ENCODE results near the gene TRIP6. TPM values are rescaled to one million over a fixed set of nuclear protein-coding genes. Genes with fewer than 3 reads are reported as not detected.

Gene TRIP6
- total RNA-seq, 1 donor from 2014 or later, result 70.3 TPM

DNA sequence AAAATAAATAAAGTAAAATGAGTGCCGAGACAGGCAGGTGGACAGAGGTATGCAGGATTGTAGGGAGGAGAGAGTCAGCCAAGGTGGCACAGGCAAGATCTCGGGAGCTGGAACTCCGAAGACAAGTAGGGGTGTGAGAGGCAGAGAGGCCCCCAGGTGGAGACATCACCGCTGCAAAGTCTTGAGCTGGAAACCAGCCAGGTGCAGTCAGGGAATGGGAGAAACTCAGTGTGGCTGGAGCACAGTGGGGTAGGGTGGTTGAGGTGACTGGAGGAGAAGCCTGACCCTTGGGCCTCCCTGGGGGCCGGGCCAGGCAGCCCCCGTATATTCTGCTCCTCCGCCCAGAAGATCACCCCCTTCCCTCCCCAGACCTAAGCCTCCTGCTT lies 44.1 kb upstream of the TRIP6 start:
- Histone ChIP-seq H3K36me3 (ENCODE audit: control insufficient read depth, insufficient read depth, low read length) (peaks cover 38% of the 10 kb centered on the region), H3K4me3 (ENCODE audit: low read depth, low read length) (no peak overlapping the region), H3K27me3 (ENCODE audit: control insufficient read depth, insufficient read depth, low read length) (no peaks in the 10 kb centered on the region)
- TF ChIP-seq, protein P1, sequence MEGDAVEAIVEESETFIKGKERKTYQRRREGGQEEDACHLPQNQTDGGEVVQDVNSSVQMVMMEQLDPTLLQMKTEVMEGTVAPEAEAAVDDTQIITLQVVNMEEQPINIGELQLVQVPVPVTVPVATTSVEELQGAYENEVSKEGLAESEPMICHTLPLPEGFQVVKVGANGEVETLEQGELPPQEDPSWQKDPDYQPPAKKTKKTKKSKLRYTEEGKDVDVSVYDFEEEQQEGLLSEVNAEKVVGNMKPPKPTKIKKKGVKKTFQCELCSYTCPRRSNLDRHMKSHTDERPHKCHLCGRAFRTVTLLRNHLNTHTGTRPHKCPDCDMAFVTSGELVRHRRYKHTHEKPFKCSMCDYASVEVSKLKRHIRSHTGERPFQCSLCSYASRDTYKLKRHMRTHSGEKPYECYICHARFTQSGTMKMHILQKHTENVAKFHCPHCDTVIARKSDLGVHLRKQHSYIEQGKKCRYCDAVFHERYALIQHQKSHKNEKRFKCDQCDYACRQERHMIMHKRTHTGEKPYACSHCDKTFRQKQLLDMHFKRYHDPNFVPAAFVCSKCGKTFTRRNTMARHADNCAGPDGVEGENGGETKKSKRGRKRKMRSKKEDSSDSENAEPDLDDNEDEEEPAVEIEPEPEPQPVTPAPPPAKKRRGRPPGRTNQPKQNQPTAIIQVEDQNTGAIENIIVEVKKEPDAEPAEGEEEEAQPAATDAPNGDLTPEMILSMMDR (IDR thresholded peaks at IDR 0.05; ENCODE audit: insufficient read depth, low read length, severe bottlenecking), result no peak
- FAIRE-seq (no peak), DNase-seq (ENCODE audit: low read depth) (no peak)

DNA sequence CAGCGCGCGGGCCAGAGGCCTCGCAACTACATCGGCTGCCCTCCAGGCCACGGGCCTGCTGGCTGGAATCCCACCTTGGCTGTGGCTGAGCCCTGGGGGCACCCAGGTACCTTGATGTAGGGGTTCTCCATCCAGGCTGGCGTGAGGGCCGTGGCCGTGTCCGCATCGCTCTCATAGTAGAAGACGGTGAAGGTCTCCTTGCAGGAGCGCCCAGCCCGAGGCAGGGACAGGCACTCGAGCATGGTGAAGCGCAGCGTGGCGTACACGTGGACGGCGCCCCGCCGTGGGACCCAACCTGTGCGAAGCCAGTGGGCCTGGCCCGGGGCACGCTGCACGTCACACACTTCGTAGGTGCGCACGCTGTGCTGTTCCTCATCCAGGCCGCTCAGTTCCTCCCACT lies 43.7 kb upstream of the TRIP6 start:
- Histone ChIP-seq H3K27me3 (ENCODE audit: control insufficient read depth, insufficient read depth, low read length) (no peaks in the 10 kb centered on the region), H3K36me3 (ENCODE audit: control insufficient read depth, insufficient read depth, low read length) (peaks cover 36% of the 10 kb centered on the region), H3K4me3 (ENCODE audit: low read depth, low read length) (no peak overlapping the region)
- FAIRE-seq (no peak), DNase-seq (ENCODE audit: low read depth) (no peak)
- TF ChIP-seq, protein P1 (IDR thresholded peaks at IDR 0.05; ENCODE audit: insufficient read depth, low read length, severe bottlenecking), result no peak

DNA sequence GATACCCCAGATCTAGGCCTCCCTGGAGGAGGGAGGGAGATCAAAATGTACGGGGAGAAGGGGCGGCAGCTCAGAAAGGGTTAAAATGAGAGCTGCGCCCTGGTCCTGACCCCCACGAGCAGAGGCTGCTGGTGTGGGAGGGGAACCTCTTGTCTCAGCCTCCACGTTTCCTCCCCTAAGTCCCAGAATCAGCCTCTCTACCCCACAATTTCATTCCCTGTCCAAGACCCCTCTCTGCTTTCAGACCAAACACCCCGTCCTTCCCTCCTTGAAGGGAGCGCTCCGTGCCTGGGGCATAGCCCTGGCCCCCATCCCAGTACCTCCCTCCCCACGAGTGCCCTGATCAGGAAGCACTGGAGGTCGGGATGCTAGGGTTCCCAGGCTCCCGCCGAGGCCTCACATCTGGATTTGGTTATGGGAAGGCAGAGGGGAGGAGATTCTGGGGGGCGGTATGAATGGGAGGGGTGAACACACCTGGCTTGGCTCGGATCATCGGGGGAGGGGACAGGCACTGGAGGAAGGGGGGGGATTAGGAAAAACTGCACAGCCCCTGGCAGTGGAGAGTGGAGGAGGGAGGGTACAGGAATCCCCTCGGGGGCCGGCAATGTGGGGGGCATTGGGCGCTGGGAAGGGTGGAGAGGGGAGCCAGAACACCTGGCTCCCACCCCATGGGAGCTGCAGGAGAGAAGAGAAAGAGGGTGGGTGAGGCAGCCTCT lies 42.5 kb upstream of the TRIP6 start:
- H3K4me3 ChIP-seq (ENCODE audit: low read depth, low read length), result peak overlapping the region; percentile 69

DNA sequence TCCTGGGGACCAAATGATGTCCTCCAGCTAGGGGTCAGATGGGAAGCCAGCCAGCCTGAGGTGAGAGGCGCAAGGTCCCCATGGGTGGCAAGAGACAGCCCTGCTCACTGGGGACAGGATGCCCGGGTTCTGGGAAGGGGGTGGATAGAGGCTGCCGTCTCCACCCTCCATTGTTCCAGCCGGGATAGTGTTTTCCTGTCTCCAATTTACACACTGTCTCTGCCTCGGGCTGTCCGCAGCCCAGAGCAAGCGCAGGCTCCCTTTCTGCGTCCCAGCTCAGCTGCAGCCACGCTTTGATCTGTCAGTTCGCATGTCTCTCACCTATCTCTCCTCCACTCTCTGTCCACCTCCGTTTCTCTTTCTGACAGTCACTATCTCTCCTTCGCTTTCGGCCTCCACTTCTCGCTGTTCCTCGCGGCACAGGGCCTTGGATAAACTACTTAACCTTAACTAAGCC lies 41.9 kb upstream of the TRIP6 start:
- TF ChIP-seq, protein P1 (IDR thresholded peaks at IDR 0.05; ENCODE audit: insufficient read depth, low read length, severe bottlenecking), result no peak
- peak overlapping the region; percentile 69 for H3K4me3 ChIP-seq (ENCODE audit: low read depth, low read length)
- peaks cover 22% of the 10 kb centered on the region for H3K36me3 ChIP-seq (ENCODE audit: control insufficient read depth, insufficient read depth, low read length)
- H3K27me3 ChIP-seq (ENCODE audit: control insufficient read depth, insufficient read depth, low read length), result no peaks in the 10 kb centered on the region
- no peak for FAIRE-seq
- DNase-seq (ENCODE audit: low read depth), result no peak

More for the DNA sequence above, 42.5 kb upstream of the TRIP6 start:
- Histone ChIP-seq H3K27me3 (ENCODE audit: control insufficient read depth, insufficient read depth, low read length) (no peaks in the 10 kb centered on the region), H3K36me3 (ENCODE audit: control insufficient read depth, insufficient read depth, low read length) (peaks cover 27% of the 10 kb centered on the region)
- FAIRE-seq, result no peak
- TF ChIP-seq, protein P1 (IDR thresholded peaks at IDR 0.05; ENCODE audit: insufficient read depth, low read length, severe bottlenecking), result no peak
- DNase-seq (ENCODE audit: low read depth), result no peak

DNA sequence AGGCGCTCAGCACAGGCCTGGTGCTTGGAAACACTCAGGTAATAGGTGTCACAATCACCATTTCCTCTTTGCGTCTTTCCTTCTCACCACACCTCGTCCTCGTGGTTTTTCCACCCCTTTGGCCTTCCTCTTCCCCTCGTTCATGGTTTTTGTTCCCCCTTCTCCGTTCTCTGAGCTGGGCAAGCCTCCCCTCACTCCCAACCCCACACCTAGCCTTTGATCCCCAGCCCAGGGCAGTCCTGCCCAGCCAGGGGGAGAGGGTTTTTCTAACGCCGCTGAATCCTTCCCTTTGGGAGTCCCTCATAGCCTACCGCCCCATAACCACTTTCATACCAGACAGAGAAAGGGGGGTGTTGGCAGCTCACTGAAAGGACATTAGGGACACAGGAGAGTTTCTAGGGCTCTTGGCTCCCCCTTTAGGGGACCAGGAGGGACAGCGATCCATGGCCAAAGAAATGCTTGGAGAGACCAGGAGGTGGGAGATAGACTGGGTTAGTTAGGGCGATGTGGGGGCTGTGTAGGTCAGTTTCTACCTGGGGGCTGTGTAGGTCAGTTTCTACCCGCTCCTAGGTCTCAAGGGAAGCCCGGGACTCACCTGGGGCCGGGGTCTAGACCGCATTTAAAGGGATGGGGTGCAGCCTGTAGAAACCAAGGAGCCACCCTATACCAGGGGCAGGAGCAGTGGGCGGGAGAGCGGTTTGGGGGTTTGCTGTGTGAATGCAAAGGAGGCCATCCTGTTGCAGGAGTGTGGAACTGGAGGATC lies 41.3 kb upstream of the TRIP6 start:
- FAIRE-seq, result peak; percentile 58
- TF ChIP-seq, protein P1 (IDR thresholded peaks at IDR 0.05; ENCODE audit: insufficient read depth, low read length, severe bottlenecking), result peak; percentile 19
- DNase-seq (ENCODE audit: low read depth), result peak; percentile 36

More for the DNA sequence above, 41.3 kb upstream of the TRIP6 start:
- Histone ChIP-seq H3K4me3 (ENCODE audit: low read depth, low read length) (peak overlapping the region; percentile 69), H3K27me3 (ENCODE audit: control insufficient read depth, insufficient read depth, low read length) (no peaks in the 10 kb centered on the region), H3K36me3 (ENCODE audit: control insufficient read depth, insufficient read depth, low read length) (peaks cover 21% of the 10 kb centered on the region)
